ENCODE measurements around the gene GPR62. TPM values are rescaled to one million over a fixed set of nuclear protein-coding genes. Genes with fewer than 3 reads are reported as not detected.
A peak's percentile ranks its signal among the peaks of the same experiment; 100 is the strongest.

Gene GPR62
- total and polyA plus RNA-seq, 2 of the 8 experiments (the other 6 are each of a cell fraction or from before 2014, with no cell fraction given), result 0.22 to 0.29 TPM

- Histone ChIP-seq H3K79me1 (ENCODE audit: low read depth, low read length) (no peaks in the 10 kb centered on the region), H3K36me3 (ENCODE audit: control insufficient read depth in 2 of 4, insufficient read depth in 4 of 4, low read length in 3 of 4) (peaks cover 18 to 34% (median 33%) of the 10 kb centered on the region in 4 experiments), H3K9me3 (ENCODE audit: insufficient read depth in 2 of 2, low read depth in 1 of 2, low read length in 1 of 2) (no peaks in the 10 kb centered on the region), H3K56ac (replicated peaks; ENCODE audit: insufficient read length, low read depth, low read length) (no peak overlapping the region), H2BK120ac (replicated peaks; ENCODE audit: low read depth, low read length) (no peak overlapping the region), H2AFZ (ENCODE audit: low read length) (no peak overlapping the region), H3K4ac (replicated peaks; ENCODE audit: insufficient read length, low read depth, low read length) (no peak overlapping the region), H3K23ac (ENCODE audit: insufficient read length) (no peak overlapping the region), H3K4me2 (ENCODE audit: insufficient read depth in 1 of 2, low read depth in 2 of 2, low read length in 2 of 2) (no peak overlapping the region), H3K27me3 (replicated peaks in 1 of 4; ENCODE audit: control insufficient read depth in 3 of 4, extremely low read depth in 1 of 4, insufficient read depth in 3 of 4, low read length in 3 of 4) (no peaks in the 10 kb centered on the region), H2BK20ac (ENCODE audit: low read length) (no peak overlapping the region), H3K14ac (ENCODE audit: insufficient read length) (no peak overlapping the region), H4K8ac (ENCODE audit: extremely low read depth, insufficient read depth, low read length) (no peak overlapping the region), H2BK15ac (ENCODE audit: low read length) (no peak overlapping the region), H3K18ac (ENCODE audit: extremely low read depth, low read length) (no peak overlapping the region), H2BK5ac (ENCODE audit: low read depth, low read length) (no peak overlapping the region), H2AK5ac (ENCODE audit: low read depth, low read length) (no peak overlapping the region), H4K20me1 (replicated peaks in 1 of 2; ENCODE audit: control insufficient read depth in 1 of 2, insufficient read depth in 2 of 2, low read length in 2 of 2) (peaks cover 0 to 22% of the 10 kb centered on the region in 2 experiments), H3K9ac (replicated peaks in 1 of 4; ENCODE audit: extremely low read depth in 1 of 4, low read depth in 3 of 4, low read length in 3 of 4) (no peak overlapping the region), H3K27ac (ENCODE audit: low read depth, low read length) (no peak overlapping the region), H2BK12ac (ENCODE audit: low read depth, low read length) (no peak overlapping the region), H4K91ac (replicated peaks; ENCODE audit: insufficient read length, low read length) (no peak overlapping the region), H3K79me2 (ENCODE audit: control insufficient read depth in 1 of 2, insufficient read depth in 2 of 2, low read length in 2 of 2) (no peaks in the 10 kb centered on the region), H3K4me1 (replicated peaks in 1 of 4; ENCODE audit: control insufficient read depth in 3 of 4, insufficient read depth in 4 of 4, low read length in 3 of 4) (no peaks in the 10 kb centered on the region), H3K23me2 (ENCODE audit: low read depth, low read length) (no peaks in the 10 kb centered on the region), H4K5ac (ENCODE audit: insufficient read length, low read depth, low read length) (no peak overlapping the region), H3K4me3 (ENCODE audit: extremely low read depth in 1 of 4, insufficient read depth in 2 of 4, low read depth in 3 of 4, low read length in 4 of 4) (no peak overlapping the region)
- 89% methylated on average over 6 of the region's 6 CpGs; no CpG with 5 or more reads in 1 of the 2 experiments for WGBS, 2 experiments (ENCODE audit: extremely low coverage in 1 of 2, insufficient coverage in 1 of 2, insufficient read length in 1 of 2, insufficient replicate concordance in 2 of 2, low coverage in 1 of 2, low lambda C conversion rate in 2 of 2, missing lambda C conversion rate in 1 of 2)
- DNase-seq (ENCODE audit: low read depth in 1 of 2, low spot score in 2 of 2), result peak in 1 of 2 experiments; percentile 24
- ChIA-PET POLR2A (ENCODE audit: partially characterized antibody) (interaction anchor here (0.6 to 1.7 kb wide), 5 partner anchors 12 to 1343 kb away, joined by 3 to 4 read pairs (median 3); no protein-coding TSS in a partner anchor), CTCF (ENCODE audit: partially characterized antibody) (interaction anchor here (1.0 to 1.7 kb wide), 6 partner anchors 9 to 229 kb away, joined by 3 to 8 read pairs (median 3); partner anchors contain the start of gene RRP9)
- no peak for FAIRE-seq
- TF ChIP-seq FOSL1 (IDR thresholded peaks at IDR 0.05; ENCODE audit: insufficient read depth, low read depth, low read length), result no peak
- no peak for TF ChIP-seq ZNF274 (IDR thresholded peaks at IDR 0.05; ENCODE audit: borderline replicate concordance, extremely low read depth, low read length)
- TF ChIP-seq JUND (IDR thresholded peaks at IDR 0.05; ENCODE audit: low read length), result no peak
- TF ChIP-seq CHD2 (IDR thresholded peaks at IDR 0.05; ENCODE audit: low read length), result no peak
- no peak for TF ChIP-seq RBBP5 (IDR thresholded peaks at IDR 0.05; ENCODE audit: borderline replicate concordance, low read depth, low read length)
- TF ChIP-seq BRCA1 (IDR thresholded peaks at IDR 0.05; ENCODE audit: low read depth, low read length), result no peak
- no peak for TF ChIP-seq CEBPB (IDR thresholded peaks at IDR 0.05; ENCODE audit: low read depth, low read length)
- TF ChIP-seq EGR1 (IDR thresholded peaks at IDR 0.05; ENCODE audit: borderline replicate concordance, low read depth, low read length), result no peak
- no peak for TF ChIP-seq SIRT6 (IDR thresholded peaks at IDR 0.05; ENCODE audit: low read length)
- no peak for TF ChIP-seq GABPA (IDR thresholded peaks at IDR 0.05; ENCODE audit: borderline replicate concordance, insufficient read depth, low read length)
- TF ChIP-seq NRF1 (IDR thresholded peaks at IDR 0.05; ENCODE audit: low read depth, low read length), result no peak
- TF ChIP-seq YY1 (IDR thresholded peaks at IDR 0.05; ENCODE audit: low read depth, low read length), result no peak
- TF ChIP-seq SP2 (IDR thresholded peaks at IDR 0.05; ENCODE audit: low read length), result no peak
- TF ChIP-seq EZH2 (IDR thresholded peaks at IDR 0.05; ENCODE audit: low read depth, low read length, severe bottlenecking), result no peak
- TF ChIP-seq SP1 (IDR thresholded peaks at IDR 0.05; ENCODE audit: low read depth, low read length), result no peak
- no peak for TF ChIP-seq POLR2A (IDR thresholded peaks at IDR 0.05; ENCODE audit: control extremely low read depth in 1 of 2, low read depth in 2 of 2, low read length in 2 of 2)
- no peak for TF ChIP-seq TAF7 (optimal IDR thresholded peaks at IDR 0.05; ENCODE audit: borderline replicate concordance, low read depth, low read length)
Measured at GRCh38 chr3:51931756-51932155, 23.4 kb upstream of the GPR62 start.

All from H1 (cell line).